ENCODE data around the gene MRPL24. TPM values are rescaled to one million over a fixed set of nuclear protein-coding genes. Genes with fewer than 3 reads are reported as not detected.

Gene MRPL24
- total and polyA plus RNA-seq, 2 of the 13 experiments (the other 11 are each of a cell fraction or from before 2014, with no cell fraction given): 38.1 to 42.9 TPM

- no peak for TF ChIP-seq ZBTB46 (CRISPR knock-in tag; IDR thresholded peaks at IDR 0.05; ENCODE audit: borderline replicate concordance)
- TF ChIP-seq ZSCAN30 (CRISPR knock-in tag; IDR thresholded peaks at IDR 0.05): no peak
- TF ChIP-seq ZNF331 (CRISPR knock-in tag; IDR thresholded peaks at IDR 0.05): 0 out of 2 replicates have a peak, but pooled peaks have one; percentile 32
- TF ChIP-seq SCMH1 (CRISPR knock-in tag; IDR thresholded peaks at IDR 0.05; ENCODE audit: borderline replicate concordance): no peak
- TF ChIP-seq RAD51 (IDR thresholded peaks at IDR 0.05; ENCODE audit: borderline replicate concordance): no peak
- no peak for TF ChIP-seq NFYC (CRISPR knock-in tag; IDR thresholded peaks at IDR 0.05)
- TF ChIP-seq ATAD3A (CRISPR knock-in tag; IDR thresholded peaks at IDR 0.05): no peak
- TF ChIP-seq FOXK2 (IDR thresholded peaks at IDR 0.05): no peak
- TF ChIP-seq ZNF501 (CRISPR knock-in tag; IDR thresholded peaks at IDR 0.05): peak; percentile 74; the same call in 1 of the 2 replicates
- TF ChIP-seq ZNF20 (CRISPR knock-in tag; IDR thresholded peaks at IDR 0.05): no peak
- TF ChIP-seq AGO2 (optimal IDR thresholded peaks at IDR 0.05; ENCODE audit: low read depth, low read length): peak; percentile 47
- TF ChIP-seq ZNF772 (CRISPR knock-in tag; IDR thresholded peaks at IDR 0.05): no peak; the same call in 1 of the 2 replicates
- TF ChIP-seq NFIC (IDR thresholded peaks at IDR 0.05; ENCODE audit: low read length): no peak
- TF ChIP-seq MED8 (CRISPR knock-in tag; IDR thresholded peaks at IDR 0.05; ENCODE audit: insufficient replicate concordance): peak; percentile 18
- no peak for TF ChIP-seq ZNF749 (CRISPR knock-in tag; IDR thresholded peaks at IDR 0.05; ENCODE audit: borderline replicate concordance)
- TF ChIP-seq MXD4 (CRISPR knock-in tag; IDR thresholded peaks at IDR 0.05): no peak; the same call in 1 of the 2 replicates
- TF ChIP-seq ARHGAP35 (CRISPR knock-in tag; IDR thresholded peaks at IDR 0.05; ENCODE audit: borderline replicate concordance): no peak
- no peak for TF ChIP-seq ZNF17 (CRISPR knock-in tag; IDR thresholded peaks at IDR 0.05)
- TF ChIP-seq REXO4 (CRISPR knock-in tag; IDR thresholded peaks at IDR 0.05; ENCODE audit: borderline replicate concordance): no peak
- TF ChIP-seq RFXANK (CRISPR knock-in tag; IDR thresholded peaks at IDR 0.05): no peak
- peak; percentile 25 for TF ChIP-seq TEAD3 (CRISPR knock-in tag; optimal IDR thresholded peaks at IDR 0.05; ENCODE audit: borderline replicate concordance)
- 0 out of 2 replicates have a peak, but pooled peaks have one; percentile 52 for TF ChIP-seq ZNF44 (CRISPR knock-in tag; IDR thresholded peaks at IDR 0.05)
- TF ChIP-seq ZNF747 (CRISPR knock-in tag; IDR thresholded peaks at IDR 0.05; ENCODE audit: borderline replicate concordance): no peak; the same call in 1 of the 2 replicates
- TF ChIP-seq, protein P1, sequence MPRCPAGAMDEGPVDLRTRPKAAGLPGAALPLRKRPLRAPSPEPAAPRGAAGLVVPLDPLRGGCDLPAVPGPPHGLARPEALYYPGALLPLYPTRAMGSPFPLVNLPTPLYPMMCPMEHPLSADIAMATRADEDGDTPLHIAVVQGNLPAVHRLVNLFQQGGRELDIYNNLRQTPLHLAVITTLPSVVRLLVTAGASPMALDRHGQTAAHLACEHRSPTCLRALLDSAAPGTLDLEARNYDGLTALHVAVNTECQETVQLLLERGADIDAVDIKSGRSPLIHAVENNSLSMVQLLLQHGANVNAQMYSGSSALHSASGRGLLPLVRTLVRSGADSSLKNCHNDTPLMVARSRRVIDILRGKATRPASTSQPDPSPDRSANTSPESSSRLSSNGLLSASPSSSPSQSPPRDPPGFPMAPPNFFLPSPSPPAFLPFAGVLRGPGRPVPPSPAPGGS (CRISPR knock-in tag; IDR thresholded peaks at IDR 0.05): no peak
- TF ChIP-seq, protein P2, sequence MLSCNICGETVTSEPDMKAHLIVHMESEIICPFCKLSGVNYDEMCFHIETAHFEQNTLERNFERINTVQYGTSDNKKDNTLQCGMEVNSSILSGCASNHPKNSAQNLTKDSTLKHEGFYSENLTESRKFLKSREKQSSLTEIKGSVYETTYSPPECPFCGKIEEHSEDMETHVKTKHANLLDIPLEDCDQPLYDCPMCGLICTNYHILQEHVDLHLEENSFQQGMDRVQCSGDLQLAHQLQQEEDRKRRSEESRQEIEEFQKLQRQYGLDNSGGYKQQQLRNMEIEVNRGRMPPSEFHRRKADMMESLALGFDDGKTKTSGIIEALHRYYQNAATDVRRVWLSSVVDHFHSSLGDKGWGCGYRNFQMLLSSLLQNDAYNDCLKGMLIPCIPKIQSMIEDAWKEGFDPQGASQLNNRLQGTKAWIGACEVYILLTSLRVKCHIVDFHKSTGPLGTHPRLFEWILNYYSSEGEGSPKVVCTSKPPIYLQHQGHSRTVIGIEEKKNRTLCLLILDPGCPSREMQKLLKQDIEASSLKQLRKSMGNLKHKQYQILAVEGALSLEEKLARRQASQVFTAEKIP (CRISPR knock-in tag; IDR thresholded peaks at IDR 0.05; ENCODE audit: borderline replicate concordance): no peak
- TF ChIP-seq ZNF614 (CRISPR knock-in tag; IDR thresholded peaks at IDR 0.05; ENCODE audit: borderline replicate concordance): no peak
- TF ChIP-seq XRCC5 (optimal IDR thresholded peaks at IDR 0.05; ENCODE audit: low read length): peak; percentile 53
- TF ChIP-seq ZKSCAN1 (IDR thresholded peaks at IDR 0.05; ENCODE audit: low read length): no peak
Observed at GRCh38 chr1:156728599-156729462, 12.1 kb downstream of the MRPL24 start, which contains the start of gene ISG20L2 (continued).

Data from HepG2 (cell line).